ENCODE measurements around the gene SHB. TPM values are rescaled to one million over a fixed set of nuclear protein-coding genes. Genes with fewer than 3 reads are reported as not detected.

The SHB gene
- 1 to 10 TPM; 1.2 TPM for total RNA-seq

- peak within 1 kb of the TSS; percentile 68 for H3K4me3 Mint-ChIP-seq
- intact Hi-C loops (cut with micrococcal nuclease), result loop anchor here (1.0 to 5.0 kb wide), 7 partner anchors 156 to 647 kb away; partner anchors contain the start of genes ANKRD18A, GRHPR, SLC25A51 and TOMM5
- peak; percentile 73 for DNase-seq
- CTCF ChIA-PET, result interaction anchor here (0.6 to 3.2 kb wide), 5 partner anchors 9 to 290 kb away, joined by 3 to 15 read pairs (median 5); no protein-coding TSS in a partner anchor
- no peak within 1 kb of the TSS for H3K27ac Mint-ChIP-seq
- H3K27me3 Mint-ChIP-seq (ENCODE audit: low read depth), result peaks cover 8% of the 10 kb centered on the region
- H3K36me3 Mint-ChIP-seq (ENCODE audit: low read depth), result no peaks in the 10 kb centered on the region
- H3K9me3 Mint-ChIP-seq, result no peaks in the 10 kb centered on the region
- H3K4me1 Mint-ChIP-seq (ENCODE audit: low read depth), result peaks cover 19% of the 10 kb centered on the region
Measured at GRCh38 chr9:38068701-38069628, at the start of gene SHB. Gene SHB, minus strand, starts transcription at chr9:38069227. Its CDS starts 582 bp downstream, at chr9:38068645.

GRCh38 chr9:38117651-38118050 lies 48.6 kb upstream of the SHB start:
- intact Hi-C loops (cut with micrococcal nuclease), result no loop called here
- Mint-ChIP-seq H3K27me3 (ENCODE audit: low read depth) (peaks cover 4% of the 10 kb centered on the region), H3K36me3 (ENCODE audit: low read depth) (no peaks in the 10 kb centered on the region), H3K4me1 (ENCODE audit: low read depth) (no peaks in the 10 kb centered on the region), H3K4me3 (no peak overlapping the region), H3K9me3 (no peaks in the 10 kb centered on the region), H3K27ac (no peak overlapping the region)
- DNase-seq, result no peak
- CTCF ChIA-PET, result no interaction called here

GRCh38 chr9:38114905-38115304 lies 45.9 kb upstream of the SHB start:
- H3K36me3 Mint-ChIP-seq (ENCODE audit: low read depth), result no peaks in the 10 kb centered on the region
- H3K4me1 Mint-ChIP-seq (ENCODE audit: low read depth), result no peaks in the 10 kb centered on the region
- H3K4me3 Mint-ChIP-seq, result no peak overlapping the region
- no peaks in the 10 kb centered on the region for H3K9me3 Mint-ChIP-seq
- intact Hi-C loops (cut with micrococcal nuclease), result no loop called here
- CTCF ChIA-PET, result interaction anchor here (0.7 to 1.0 kb wide), 2 partner anchors 27 to 420 kb away, joined by 3 read pairs; no protein-coding TSS in a partner anchor
- H3K27ac Mint-ChIP-seq, result no peak overlapping the region
- H3K27me3 Mint-ChIP-seq (ENCODE audit: low read depth), result peaks cover 10% of the 10 kb centered on the region
- no peak for DNase-seq

- Mint-ChIP-seq H3K27ac (no peak overlapping the region), H3K27me3 (ENCODE audit: low read depth) (peaks cover 14% of the 10 kb centered on the region), H3K4me3 (no peak overlapping the region), H3K4me1 (ENCODE audit: low read depth) (no peaks in the 10 kb centered on the region), H3K36me3 (ENCODE audit: low read depth) (no peaks in the 10 kb centered on the region), H3K9me3 (no peaks in the 10 kb centered on the region)
- DNase-seq, result no peak
- CTCF ChIA-PET, result no interaction called here
- intact Hi-C loops (cut with micrococcal nuclease), result no loop called here
Measured at GRCh38 chr9:38112456-38112855, 43.4 kb upstream of the SHB start.

GRCh38 chr9:38112049-38112448 lies 43.0 kb upstream of the SHB start:
- no peaks in the 10 kb centered on the region for H3K36me3 Mint-ChIP-seq (ENCODE audit: low read depth)
- peaks cover 14% of the 10 kb centered on the region for H3K27me3 Mint-ChIP-seq (ENCODE audit: low read depth)
- intact Hi-C loops (cut with micrococcal nuclease), result no loop called here
- no peaks in the 10 kb centered on the region for H3K9me3 Mint-ChIP-seq
- no peak for DNase-seq
- H3K4me1 Mint-ChIP-seq (ENCODE audit: low read depth), result no peaks in the 10 kb centered on the region
- no peak overlapping the region for H3K27ac Mint-ChIP-seq
- no peak overlapping the region for H3K4me3 Mint-ChIP-seq
- CTCF ChIA-PET, result no interaction called here

- Mint-ChIP-seq H3K27me3 (ENCODE audit: low read depth) (peaks cover 19% of the 10 kb centered on the region), H3K36me3 (ENCODE audit: low read depth) (no peaks in the 10 kb centered on the region), H3K9me3 (no peaks in the 10 kb centered on the region), H3K4me3 (no peak overlapping the region), H3K4me1 (ENCODE audit: low read depth) (no peaks in the 10 kb centered on the region), H3K27ac (no peak overlapping the region)
- no peak for DNase-seq
- CTCF ChIA-PET, result no interaction called here
- intact Hi-C loops (cut with micrococcal nuclease), result no loop called here
Measured at GRCh38 chr9:38110476-38110875, 41.4 kb upstream of the SHB start.

GRCh38 chr9:38109601-38110000 lies 40.6 kb upstream of the SHB start:
- no peaks in the 10 kb centered on the region for H3K9me3 Mint-ChIP-seq
- no peak for DNase-seq
- H3K4me1 Mint-ChIP-seq (ENCODE audit: low read depth), result no peaks in the 10 kb centered on the region
- no peak overlapping the region for H3K4me3 Mint-ChIP-seq
- H3K36me3 Mint-ChIP-seq (ENCODE audit: low read depth), result no peaks in the 10 kb centered on the region
- CTCF ChIA-PET, result interaction anchor here (0.7 to 1.4 kb wide), 2 partner anchors 21 to 103 kb away, joined by 4 read pairs; no protein-coding TSS in a partner anchor
- peaks cover 17% of the 10 kb centered on the region for H3K27me3 Mint-ChIP-seq (ENCODE audit: low read depth)
- intact Hi-C loops (cut with micrococcal nuclease), result no loop called here
- H3K27ac Mint-ChIP-seq, result no peak overlapping the region

- H3K36me3 Mint-ChIP-seq (ENCODE audit: low read depth), result no peaks in the 10 kb centered on the region
- H3K4me3 Mint-ChIP-seq, result no peak overlapping the region
- H3K4me1 Mint-ChIP-seq (ENCODE audit: low read depth), result no peaks in the 10 kb centered on the region
- intact Hi-C loops (cut with micrococcal nuclease), result no loop called here
- CTCF ChIA-PET, result interaction anchor here (0.7 kb wide), 2 partner anchors 20 to 442 kb away, joined by 3 read pairs; no protein-coding TSS in a partner anchor
- no peak for DNase-seq
- H3K27me3 Mint-ChIP-seq (ENCODE audit: low read depth), result peaks cover 20% of the 10 kb centered on the region
- no peaks in the 10 kb centered on the region for H3K9me3 Mint-ChIP-seq
- no peak overlapping the region for H3K27ac Mint-ChIP-seq
Measured at GRCh38 chr9:38108326-38108725, 39.3 kb upstream of the SHB start.

GRCh38 chr9:38107811-38108304 lies 38.8 kb upstream of the SHB start:
- DNase-seq, result no peak
- H3K27ac Mint-ChIP-seq, result no peak overlapping the region
- intact Hi-C loops (cut with micrococcal nuclease), result no loop called here
- H3K4me3 Mint-ChIP-seq, result no peak overlapping the region
- peaks cover 22% of the 10 kb centered on the region for H3K27me3 Mint-ChIP-seq (ENCODE audit: low read depth)
- no peaks in the 10 kb centered on the region for H3K9me3 Mint-ChIP-seq
- no peaks in the 10 kb centered on the region for H3K4me1 Mint-ChIP-seq (ENCODE audit: low read depth)
- CTCF ChIA-PET, result interaction anchor here (0.7 kb wide), 2 partner anchors 20 to 442 kb away, joined by 3 read pairs; no protein-coding TSS in a partner anchor
- H3K36me3 Mint-ChIP-seq (ENCODE audit: low read depth), result no peaks in the 10 kb centered on the region

GRCh38 chr9:38107405-38107804 lies 38.4 kb upstream of the SHB start:
- no peaks in the 10 kb centered on the region for H3K9me3 Mint-ChIP-seq
- CTCF ChIA-PET, result no interaction called here
- intact Hi-C loops (cut with micrococcal nuclease), result no loop called here
- no peaks in the 10 kb centered on the region for H3K36me3 Mint-ChIP-seq (ENCODE audit: low read depth)
- H3K4me3 Mint-ChIP-seq, result no peak overlapping the region
- H3K27ac Mint-ChIP-seq, result no peak overlapping the region
- H3K27me3 Mint-ChIP-seq (ENCODE audit: low read depth), result peaks cover 18% of the 10 kb centered on the region
- H3K4me1 Mint-ChIP-seq (ENCODE audit: low read depth), result no peaks in the 10 kb centered on the region
- DNase-seq, result no peak

- Mint-ChIP-seq H3K27ac (no peak overlapping the region), H3K27me3 (ENCODE audit: low read depth) (peaks cover 16% of the 10 kb centered on the region), H3K9me3 (no peaks in the 10 kb centered on the region), H3K36me3 (ENCODE audit: low read depth) (no peaks in the 10 kb centered on the region), H3K4me3 (no peak overlapping the region), H3K4me1 (ENCODE audit: low read depth) (no peaks in the 10 kb centered on the region)
- intact Hi-C loops (cut with micrococcal nuclease), result no loop called here
- DNase-seq, result no peak
- CTCF ChIA-PET, result interaction anchor here (1.4 kb wide), 1 partner anchor 20 kb away, joined by 3 read pairs; no protein-coding TSS in a partner anchor
Measured at GRCh38 chr9:38106488-38106887, 37.5 kb upstream of the SHB start.

- CTCF ChIA-PET, result no interaction called here
- DNase-seq, result no peak
- H3K27ac Mint-ChIP-seq, result no peak overlapping the region
- H3K4me1 Mint-ChIP-seq (ENCODE audit: low read depth), result no peaks in the 10 kb centered on the region
- no peaks in the 10 kb centered on the region for H3K36me3 Mint-ChIP-seq (ENCODE audit: low read depth)
- no peak overlapping the region for H3K4me3 Mint-ChIP-seq
- H3K27me3 Mint-ChIP-seq (ENCODE audit: low read depth), result peaks cover 17% of the 10 kb centered on the region
- H3K9me3 Mint-ChIP-seq, result no peaks in the 10 kb centered on the region
- intact Hi-C loops (cut with micrococcal nuclease), result no loop called here
Measured at GRCh38 chr9:38103340-38103739, 34.3 kb upstream of the SHB start.
